GM19240 (cell line): ENCODE measurements around the gene TSPAN18.
A peak's percentile ranks its signal among the peaks of the same experiment; 100 is the strongest.

ENCODE experiments used
- DNase-seq: peaks from one replicate; pipeline ENCODE4 v3.0.0; 2011; ENCODE audit warnings: low spot score; ENCODE audit not compliant: insufficient read length

Gene TSPAN18

GRCh38 chr11:44885919-44886789, 159.4 kb downstream of the TSPAN18 start:
- DNase-seq, result no peak

GRCh38 chr11:44886790-44887140, 160.0 kb downstream of the TSPAN18 start:
- DNase-seq, result no peak

GRCh38 chr11:44887636-44888035, 160.9 kb downstream of the TSPAN18 start:
- no peak for DNase-seq

- DNase-seq, result no peak
Measured at GRCh38 chr11:44889266-44889665, 162.5 kb downstream of the TSPAN18 start.

GRCh38 chr11:44892843-44893242, 166.1 kb downstream of the TSPAN18 start:
- DNase-seq, result no peak

GRCh38 chr11:44893308-44893822, 166.6 kb downstream of the TSPAN18 start:
- no peak for DNase-seq

- peak; percentile 64 for DNase-seq
Measured at GRCh38 chr11:44893846-44894617, 167.3 kb downstream of the TSPAN18 start.

- DNase-seq, result no peak
Measured at GRCh38 chr11:44899959-44900358, 173.2 kb downstream of the TSPAN18 start.

- DNase-seq, result no peak
Measured at GRCh38 chr11:44901120-44901633, 174.4 kb downstream of the TSPAN18 start.

- DNase-seq, result no peak
Measured at GRCh38 chr11:44901786-44902185, 175.0 kb downstream of the TSPAN18 start.

GRCh38 chr11:44903035-44903434, 176.3 kb downstream of the TSPAN18 start:
- no peak for DNase-seq

GRCh38 chr11:44903518-44903917, 176.8 kb downstream of the TSPAN18 start:
- DNase-seq, result no peak

GRCh38 chr11:44904261-44905020, 177.7 kb downstream of the TSPAN18 start:
- no peak for DNase-seq

GRCh38 chr11:44905131-44905866, 178.5 kb downstream of the TSPAN18 start:
- no peak for DNase-seq

GRCh38 chr11:44906649-44907048, 179.9 kb downstream of the TSPAN18 start:
- DNase-seq, result no peak

- no peak for DNase-seq
Measured at GRCh38 chr11:44909557-44909956, 182.8 kb downstream of the TSPAN18 start.

GRCh38 chr11:44910591-44910990, 183.8 kb downstream of the TSPAN18 start:
- DNase-seq, result no peak

- peak; percentile 78 for DNase-seq
Measured at GRCh38 chr11:44911029-44911814, 184.5 kb downstream of the TSPAN18 start.

- DNase-seq, result no peak
Measured at GRCh38 chr11:44912270-44912987, 185.7 kb downstream of the TSPAN18 start.
